WTC11 (cell line): Measurements from ENCODE around the gene EXOSC1.

Experiments used
- CTCF ChIP-seq: fragments of 200-600 bp; IDR thresholded peaks from 2 replicates; pipeline ENCODE4 v1.8.0; 2022; ENCODE audit warnings: antibody characterized with exemption
- ETV6 ChIP-seq: sonication (generic); formaldehyde crosslinking; IDR thresholded peaks from 2 replicates; pipeline ENCODE4 v1.8.1; 2022; ENCODE audit warnings: mild to moderate bottlenecking, missing genetic modification reagents
- MAX ChIP-seq: sonication (generic); formaldehyde crosslinking; IDR thresholded peaks from 2 replicates; pipeline ENCODE4 v1.8.0; 2022; ENCODE audit warnings: mild to moderate bottlenecking, missing genetic modification reagents
- NFE2L1 ChIP-seq: sonication (generic); formaldehyde crosslinking; IDR thresholded peaks from 2 replicates; pipeline ENCODE4 v1.8.1; 2023; ENCODE audit warnings: missing genetic modification reagents
- RORB ChIP-seq: fragments of 250-450 bp; sonication (Bioruptor Pico); IDR thresholded peaks from 2 replicates; pipeline ENCODE4 v1.9.0; 2021; ENCODE audit warnings: mild to moderate bottlenecking
- ZNF232 ChIP-seq: sonication (generic); formaldehyde crosslinking; IDR thresholded peaks from 2 replicates; pipeline ENCODE4 v1.8.0; 2022; ENCODE audit warnings: mild to moderate bottlenecking, missing genetic modification reagents
- ZNF512 ChIP-seq: sonication (generic); formaldehyde crosslinking; IDR thresholded peaks from 2 replicates; pipeline ENCODE4 v1.8.1; 2022; ENCODE audit warnings: missing genetic modification reagents, borderline replicate concordance

GRCh38 chr10:97444212-97444611 is 1.6 kb downstream of the EXOSC1 start:
- TF ChIP-seq CTCF (no peak), ETV6 (CRISPR knock-in tag) (no peak), ZNF232 (CRISPR knock-in tag) (no peak), ZNF512 (CRISPR knock-in tag) (no peak), RORB (CRISPR knock-in tag) (no peak), MAX (CRISPR knock-in tag) (no peak), NFE2L1 (no peak)
